ENCODE data around the gene CFAP97. TPM values are rescaled to one million over a fixed set of nuclear protein-coding genes. Genes with fewer than 3 reads are reported as not detected.

The CFAP97 gene
- polyA plus RNA-seq, 1 donor (not counting 4 experiments of a cell fraction or from before 2014, with no cell fraction given): 24.9 TPM

- Histone ChIP-seq H3K4me1 (ENCODE audit: control insufficient read depth, extremely low read depth, insufficient read depth, low read length) (no peaks in the 10 kb centered on the region), H3K9ac (ENCODE audit: control insufficient read depth, extremely low read depth, insufficient read depth, low read length) (no peak overlapping the region), H4K20me1 (ENCODE audit: control insufficient read depth, extremely low read depth, insufficient read depth, low read length) (no peaks in the 10 kb centered on the region), H3K27me3 (ENCODE audit: control insufficient read depth, extremely low read depth, insufficient read depth, low read length) (no peaks in the 10 kb centered on the region), H3K9me1 (ENCODE audit: control insufficient read depth, extremely low read depth, insufficient read depth, low read length) (no peaks in the 10 kb centered on the region), H3K4me2 (ENCODE audit: control insufficient read depth, extremely low read depth, insufficient read depth, low read depth, low read length) (no peak overlapping the region), H3K79me2 (ENCODE audit: control insufficient read depth, insufficient read depth, low read length) (no peaks in the 10 kb centered on the region), H3K36me3 (ENCODE audit: control insufficient read depth in 2 of 2, extremely low read depth in 1 of 2, insufficient read depth in 2 of 2, low read length in 2 of 2) (no peaks in the 10 kb centered on the region), H2AFZ (ENCODE audit: control insufficient read depth, low read length) (no peak overlapping the region), H3K4me3 (ENCODE audit: control insufficient read depth in 2 of 3, extremely low read depth in 1 of 3, insufficient read depth in 2 of 3, low read depth in 1 of 3, low read length in 3 of 3) (no peak overlapping the region), H3K27ac (ENCODE audit: control insufficient read depth, insufficient read depth, low read length) (no peak overlapping the region), H3K9me3 (ENCODE audit: control insufficient read depth, low read depth, low read length) (no peaks in the 10 kb centered on the region)
- no peak for TF ChIP-seq CTCF (optimal IDR thresholded peaks at IDR 0.05 in 1 of 3, IDR thresholded peaks at IDR 0.05 in 1 of 3, conservative IDR thresholded peaks at IDR 0.05 in 1 of 3; ENCODE audit: extremely low read depth in 1 of 3, insufficient read depth in 2 of 3, low read length in 3 of 3)
- TF ChIP-seq EZH2 (IDR thresholded peaks at IDR 0.05; ENCODE audit: low read length): no peak
- no peak for DNase-seq (ENCODE audit: low read depth, low spot score)
- no peak for FAIRE-seq
- dilution Hi-C loops (cut with MboI; ENCODE audit: extremely low pct_ligation_motif_present, low sequenced_read_pairs): no loop called here
Measured at GRCh38 chr4:185118876-185119275, 84.9 kb downstream of the CFAP97 start.

GRCh38 chr4:185117300-185117934 lies 86.4 kb downstream of the CFAP97 start:
- Histone ChIP-seq H2AFZ (ENCODE audit: control insufficient read depth, low read length) (no peak overlapping the region), H3K4me3 (ENCODE audit: control insufficient read depth in 2 of 3, extremely low read depth in 1 of 3, insufficient read depth in 2 of 3, low read depth in 1 of 3, low read length in 3 of 3) (no peak overlapping the region), H3K27ac (ENCODE audit: control insufficient read depth, insufficient read depth, low read length) (no peak overlapping the region), H4K20me1 (ENCODE audit: control insufficient read depth, extremely low read depth, insufficient read depth, low read length) (no peaks in the 10 kb centered on the region), H3K27me3 (ENCODE audit: control insufficient read depth, extremely low read depth, insufficient read depth, low read length) (no peaks in the 10 kb centered on the region), H3K9ac (ENCODE audit: control insufficient read depth, extremely low read depth, insufficient read depth, low read length) (no peak overlapping the region), H3K9me1 (ENCODE audit: control insufficient read depth, extremely low read depth, insufficient read depth, low read length) (no peaks in the 10 kb centered on the region), H3K4me1 (ENCODE audit: control insufficient read depth, extremely low read depth, insufficient read depth, low read length) (peaks cover 4% of the 10 kb centered on the region), H3K9me3 (ENCODE audit: control insufficient read depth, low read depth, low read length) (no peaks in the 10 kb centered on the region), H3K79me2 (ENCODE audit: control insufficient read depth, insufficient read depth, low read length) (no peaks in the 10 kb centered on the region), H3K36me3 (ENCODE audit: control insufficient read depth in 2 of 2, extremely low read depth in 1 of 2, insufficient read depth in 2 of 2, low read length in 2 of 2) (no peaks in the 10 kb centered on the region), H3K4me2 (ENCODE audit: control insufficient read depth, extremely low read depth, insufficient read depth, low read depth, low read length) (no peak overlapping the region)
- dilution Hi-C loops (cut with MboI; ENCODE audit: extremely low pct_ligation_motif_present, low sequenced_read_pairs): no loop called here
- DNase-seq (ENCODE audit: low read depth, low spot score) (no peak), FAIRE-seq (no peak)
- TF ChIP-seq CTCF (optimal IDR thresholded peaks at IDR 0.05 in 1 of 3, IDR thresholded peaks at IDR 0.05 in 1 of 3, conservative IDR thresholded peaks at IDR 0.05 in 1 of 3; ENCODE audit: extremely low read depth in 1 of 3, insufficient read depth in 2 of 3, low read length in 3 of 3): no peak

All from keratinocyte (primary cell).